Upper lobe of left lung (tissue), 6 donors: ENCODE data around the gene ANKRD13A. TPM values are rescaled to one million over a fixed set of nuclear protein-coding genes. Genes with fewer than 3 reads are reported as not detected.
"Not testable (repeated sequence)": the region's sequence is repeated elsewhere in the genome, so short reads cannot be mapped to it uniquely, and the experiment has no call there.

Experiments
- ATAC-seq, 2 donors: fragments of 200-7000 bp; cut with Tn5 transposase; one replicate each; pipeline ENCODE4 v1.9.1; 2022; ENCODE audit warnings: mild to moderate bottlenecking in 2 of 2, moderate library complexity in 2 of 2; ENCODE audit not compliant: low FRiP score in 2 of 2
- DNase-seq, 2 donors: peaks; one replicate each; pipeline ENCODE4 v3.0.0-alpha.2; 2019 to 2020
- H3K27ac ChIP-seq, 4 donors: fragments of 200-600 bp; sonication (generic); one replicate each; pipeline ENCODE4 v1.5.1; 2016 to 2019
- H3K27me3 ChIP-seq, 4 donors: fragments of 200-600 bp; sonication (generic); one replicate each; pipeline ENCODE4 v1.5.1; 2017 to 2019
- H3K36me3 ChIP-seq, 4 donors: fragments of 200-600 bp; sonication (generic); one replicate each; pipeline ENCODE4 v1.5.1; 2016 to 2019
- H3K4me1 ChIP-seq, 4 donors: fragments of 200-600 bp; sonication (generic); one replicate each; pipeline ENCODE4 v1.5.1; 2018 to 2019
- H3K4me3 ChIP-seq, 4 donors: fragments of 200-600 bp; sonication (generic); one replicate each; pipeline ENCODE4 v1.5.1; 2017 to 2019; ENCODE audit warnings: mild to moderate bottlenecking in 2 of 4, moderate library complexity in 1 of 4
- H3K9me3 ChIP-seq, 4 donors: fragments of 200-600 bp; sonication (generic); one replicate each; pipeline ENCODE4 v1.5.1; 2018 to 2019
- EP300 ChIP-seq, 4 donors: sonication (generic); formaldehyde crosslinking; IDR thresholded peaks; one replicate each; pipeline ENCODE4 v1.5.1; 2017; ENCODE audit warnings: antibody characterized with exemption in 4 of 4, control low read depth in 2 of 4
- POLR2A ChIP-seq, 4 donors: fragments of 450-650 bp; IDR thresholded peaks; one replicate each; pipeline ENCODE4 v1.5.1; 2016 to 2017; ENCODE audit warnings: antibody characterized with exemption in 4 of 4, mild to moderate bottlenecking in 2 of 4
- POLR2AphosphoS5 ChIP-seq, 2 donors: sonication (generic); formaldehyde crosslinking; IDR thresholded peaks; one replicate each; pipeline ENCODE4 v1.5.1; 2017; ENCODE audit warnings: antibody characterized with exemption in 2 of 2
- WGBS, 2 donors: methylation state at CpG; one replicate each; pipeline ENCODE4 v1.1.5; 2017 to 2018; 5-methylcytosine and 5-hydroxymethylcytosine counted together
- total RNA-seq, 6 donors: library from RNA; depleted of rRNA in 4 of 6; stranded (reverse); fragments of >200 nt in 4 of 6; gene quantifications; one replicate each; pipeline versions ENCODE4 v1.1.0 to v1.2.1, GENCODE V29; 2016 to 2021
- TF ChIP-seq, protein P1 (sequence below), 6 experiments: fragments of 450-650 bp in 4 of 6; fragments of 200-600 bp in 2 of 6; sonication (generic) in 2 of 6; IDR thresholded peaks; one replicate each; pipeline ENCODE4 v1.5.1; 2016 to 2019; ENCODE audit warnings: antibody characterized with exemption in 6 of 6
- donor health status: DM: no; HTN: no; CAD: no; lungs with moderate emphysema.
- donor health status: DM: no; HTN: yes; CAD: no; lungs with severe emphysema.

The ANKRD13A gene
- total RNA-seq, 6 donors from 2014 or later, result 58.9 to 166 (median 74.6) TPM

DNA sequence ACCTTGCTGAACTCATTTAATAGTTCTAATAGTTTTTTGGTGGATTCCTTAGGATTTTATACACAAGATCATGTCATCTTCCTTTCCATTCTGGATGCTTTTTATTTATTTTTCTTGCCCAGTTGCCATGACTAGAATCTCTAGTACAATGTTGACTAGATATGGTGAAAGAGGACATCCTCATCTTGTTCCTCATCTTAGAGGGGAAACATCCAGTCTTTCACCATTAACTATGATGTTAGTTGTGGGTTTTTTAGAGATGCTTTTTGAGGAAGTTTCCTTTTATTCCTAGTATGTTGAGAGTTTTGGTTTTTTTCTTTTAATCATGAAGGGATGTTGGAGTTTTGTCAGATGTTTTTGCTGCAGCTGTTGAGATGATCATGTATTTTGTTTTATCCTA lies 8.7 kb downstream of the ANKRD13A start:
- Histone ChIP-seq H3K4me3 (no peak overlapping the region), H3K4me1 (peaks cover 19 to 41% (median 35%) of the 10 kb centered on the region in 4 donors), H3K27me3 (no peaks in the 10 kb centered on the region), H3K27ac (peak overlapping the region in 1 of 4 donors; percentile 18), H3K36me3 (peaks cover 0 to 17% (median 0%) of the 10 kb centered on the region in 4 donors), H3K9me3 (no peaks in the 10 kb centered on the region)
- DNase-seq (no peak), ATAC-seq (peak in 1 of 2 donors; percentile 69)
- TF ChIP-seq EP300 (IDR thresholded peaks at IDR 0.05), result no peak
- no peak for TF ChIP-seq POLR2A (IDR thresholded peaks at IDR 0.05)
- TF ChIP-seq POLR2AphosphoS5 (IDR thresholded peaks at IDR 0.05), result peak in 1 of 2 donors; percentile 39

DNA sequence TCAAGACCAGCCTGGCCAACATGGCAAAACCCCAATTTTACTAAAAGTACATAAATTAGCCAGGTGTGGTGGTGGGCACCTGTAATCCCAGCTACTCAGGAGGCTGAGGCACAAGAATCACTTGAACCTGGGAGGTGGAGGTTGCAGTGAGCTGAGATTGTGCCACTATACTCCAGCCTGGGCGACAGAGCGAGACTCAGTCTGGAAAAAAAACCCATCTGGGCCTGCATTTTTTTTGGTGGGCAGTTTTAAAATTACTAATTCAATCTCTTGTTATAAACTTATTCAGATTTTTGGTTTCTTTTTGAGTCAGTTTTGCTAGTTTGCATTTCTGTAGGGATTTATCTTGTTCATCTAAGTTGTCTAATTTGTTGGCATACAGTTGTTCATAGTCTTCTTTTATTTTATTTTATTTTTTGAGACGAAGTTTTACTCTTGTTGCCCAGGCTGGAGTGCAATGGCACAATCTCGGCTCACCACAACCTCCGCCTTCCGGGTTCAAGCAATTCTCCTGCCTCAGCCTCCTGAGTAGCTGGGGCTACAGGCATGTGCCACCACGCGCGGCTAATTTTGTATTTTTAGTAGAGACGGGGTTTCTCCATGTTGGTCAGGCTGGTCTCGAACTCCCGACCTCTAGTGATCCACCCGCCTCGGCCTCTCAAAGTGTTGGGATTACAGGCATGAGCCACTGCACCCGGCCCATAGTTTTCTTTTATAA lies 9.6 kb downstream of the ANKRD13A start:
- WGBS, 2 donors, result 86 to 93% methylated on average over 15 of the region's 15 CpGs
- not testable (repeated sequence) for H3K9me3 ChIP-seq, ATAC-seq, DNase-seq, H3K27me3 ChIP-seq, H3K4me3 ChIP-seq
- peaks cover 7 to 20% (median 9%) of the 10 kb centered on the region in 4 donors for H3K36me3 ChIP-seq
- H3K4me1 ChIP-seq, result peaks cover 15 to 32% (median 28%) of the 10 kb centered on the region in 4 donors
- peak overlapping the region in 2 of 4 donors; percentile 27 to 37 for H3K27ac ChIP-seq

DNA sequence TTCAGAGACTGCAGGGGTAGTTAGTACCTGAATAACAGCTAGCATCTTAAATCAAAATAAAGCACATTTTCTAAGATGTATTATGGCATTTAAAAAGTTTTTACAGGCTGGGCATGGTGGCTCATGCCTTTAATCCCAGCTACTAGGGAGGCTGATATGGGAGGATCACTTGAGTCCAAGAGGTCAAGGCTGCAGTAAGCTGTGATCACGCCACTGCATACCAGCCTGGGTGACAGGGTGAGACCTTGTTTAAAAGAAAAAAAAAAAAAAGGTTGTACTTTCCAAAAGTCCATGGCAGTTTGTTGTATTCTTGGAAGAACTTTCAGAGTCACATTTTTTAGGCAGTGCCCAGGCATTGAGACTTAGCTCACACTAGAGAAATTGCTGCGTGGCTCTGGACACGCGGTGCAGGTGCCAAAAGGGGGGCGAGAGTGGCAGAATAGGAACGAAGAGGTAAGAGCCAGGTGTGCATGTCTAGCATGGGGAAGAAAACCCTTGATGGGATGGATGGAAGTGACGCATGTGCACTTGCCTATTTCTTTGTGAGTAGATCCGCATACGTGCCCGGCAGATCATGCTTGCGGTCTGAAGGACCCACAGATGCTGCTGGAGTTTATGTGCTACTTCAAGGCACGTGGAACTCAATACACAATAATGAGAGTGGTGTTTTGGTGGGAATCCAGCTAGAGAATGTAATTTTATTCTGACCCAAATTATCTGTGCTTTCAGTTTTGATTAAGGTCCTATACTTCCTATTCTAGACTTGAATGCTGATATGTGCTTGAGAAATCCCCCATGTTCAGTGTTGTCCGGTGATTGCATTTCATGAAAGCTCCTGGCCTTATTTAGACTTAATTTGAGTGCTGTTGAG lies 11.9 kb downstream of the ANKRD13A start:
- WGBS, 2 donors, result 84 to 88% methylated on average over 13 of the region's 13 CpGs
- peaks cover 7 to 41% (median 23%) of the 10 kb centered on the region in 4 donors for H3K36me3 ChIP-seq
- no peak overlapping the region for H3K4me3 ChIP-seq
- no peaks in the 10 kb centered on the region for H3K9me3 ChIP-seq
- ATAC-seq (no peak), DNase-seq (no peak)
- TF ChIP-seq EP300 (IDR thresholded peaks at IDR 0.05), result no peak
- no peak for TF ChIP-seq POLR2AphosphoS5 (IDR thresholded peaks at IDR 0.05)
- TF ChIP-seq POLR2A (IDR thresholded peaks at IDR 0.05), result no peak
- peaks cover 15 to 28% (median 25%) of the 10 kb centered on the region in 4 donors for H3K4me1 ChIP-seq
- peak overlapping the region in 2 of 4 donors; percentile 14 to 18 for H3K27ac ChIP-seq
- no peaks in the 10 kb centered on the region for H3K27me3 ChIP-seq

DNA sequence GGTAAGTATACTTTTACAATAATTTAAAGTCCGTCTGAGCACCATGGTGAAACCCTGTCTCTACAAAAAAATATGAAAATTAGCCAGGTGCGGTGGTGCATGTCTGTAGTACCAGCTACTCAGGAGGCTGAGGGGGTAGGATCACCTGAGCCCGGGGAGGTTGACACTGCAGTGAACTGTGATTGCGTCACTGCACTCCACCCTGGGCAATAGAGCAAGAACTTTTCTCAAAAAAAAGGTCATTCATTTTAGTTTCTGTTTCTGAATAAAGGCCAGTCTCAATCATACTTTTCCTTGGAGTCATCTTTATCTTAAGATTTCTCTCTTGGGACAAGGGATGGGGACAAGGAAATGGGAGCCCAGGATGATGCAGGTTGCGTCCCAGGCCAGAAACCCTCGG lies 12.9 kb downstream of the ANKRD13A start:
- H3K27me3 ChIP-seq, result no peaks in the 10 kb centered on the region
- H3K36me3 ChIP-seq, result peaks cover 7 to 52% (median 27%) of the 10 kb centered on the region in 4 donors
- peak overlapping the region in 3 of 4 donors; percentile 18 to 55 (median 20) for H3K27ac ChIP-seq
- H3K4me1 ChIP-seq, result peaks cover 15 to 28% (median 25%) of the 10 kb centered on the region in 4 donors
- no peak for TF ChIP-seq POLR2AphosphoS5 (IDR thresholded peaks at IDR 0.05)
- peak in 1 of 4 donors; percentile 31 for TF ChIP-seq EP300 (IDR thresholded peaks at IDR 0.05)
- TF ChIP-seq, protein P1, sequence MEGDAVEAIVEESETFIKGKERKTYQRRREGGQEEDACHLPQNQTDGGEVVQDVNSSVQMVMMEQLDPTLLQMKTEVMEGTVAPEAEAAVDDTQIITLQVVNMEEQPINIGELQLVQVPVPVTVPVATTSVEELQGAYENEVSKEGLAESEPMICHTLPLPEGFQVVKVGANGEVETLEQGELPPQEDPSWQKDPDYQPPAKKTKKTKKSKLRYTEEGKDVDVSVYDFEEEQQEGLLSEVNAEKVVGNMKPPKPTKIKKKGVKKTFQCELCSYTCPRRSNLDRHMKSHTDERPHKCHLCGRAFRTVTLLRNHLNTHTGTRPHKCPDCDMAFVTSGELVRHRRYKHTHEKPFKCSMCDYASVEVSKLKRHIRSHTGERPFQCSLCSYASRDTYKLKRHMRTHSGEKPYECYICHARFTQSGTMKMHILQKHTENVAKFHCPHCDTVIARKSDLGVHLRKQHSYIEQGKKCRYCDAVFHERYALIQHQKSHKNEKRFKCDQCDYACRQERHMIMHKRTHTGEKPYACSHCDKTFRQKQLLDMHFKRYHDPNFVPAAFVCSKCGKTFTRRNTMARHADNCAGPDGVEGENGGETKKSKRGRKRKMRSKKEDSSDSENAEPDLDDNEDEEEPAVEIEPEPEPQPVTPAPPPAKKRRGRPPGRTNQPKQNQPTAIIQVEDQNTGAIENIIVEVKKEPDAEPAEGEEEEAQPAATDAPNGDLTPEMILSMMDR (IDR thresholded peaks at IDR 0.05), result no peak
- no peak for TF ChIP-seq POLR2A (IDR thresholded peaks at IDR 0.05)
- H3K4me3 ChIP-seq, result no peak overlapping the region
- H3K9me3 ChIP-seq, result no peaks in the 10 kb centered on the region
- DNase-seq (peak in 1 of 2 donors; percentile 87), ATAC-seq (peak; percentile 44 to 75)
- WGBS, 2 donors, result 68 to 74% methylated on average over 6 of the region's 6 CpGs

DNA sequence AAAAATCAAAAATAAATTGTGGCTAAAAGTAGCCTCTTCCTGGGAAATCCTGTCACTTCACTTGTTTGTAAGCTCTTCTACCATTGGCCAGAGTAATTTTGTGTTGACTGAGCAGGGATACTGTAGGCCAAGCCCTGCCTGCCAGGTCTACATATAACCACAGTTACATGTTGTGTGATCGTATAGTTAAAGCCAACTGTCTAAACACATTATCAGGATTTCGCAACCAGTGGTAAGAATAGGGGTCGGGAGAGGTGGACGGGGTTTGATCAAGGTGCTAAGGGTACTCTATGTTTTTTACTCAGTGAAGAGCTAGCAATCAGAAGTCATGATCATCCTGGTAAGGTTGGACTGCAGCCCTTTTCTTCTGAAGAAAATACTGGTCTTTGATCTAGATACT lies 13.4 kb downstream of the ANKRD13A start:
- Histone ChIP-seq H3K36me3 (peaks cover 7 to 57% (median 30%) of the 10 kb centered on the region in 4 donors), H3K27me3 (no peaks in the 10 kb centered on the region), H3K27ac (peak overlapping the region in 2 of 4 donors; percentile 20 to 46), H3K9me3 (no peaks in the 10 kb centered on the region), H3K4me1 (peaks cover 15 to 28% (median 25%) of the 10 kb centered on the region in 4 donors), H3K4me3 (no peak overlapping the region)
- DNase-seq (no peak), ATAC-seq (no peak)
- TF ChIP-seq, protein P1 (IDR thresholded peaks at IDR 0.05), result no peak
- TF ChIP-seq EP300 (IDR thresholded peaks at IDR 0.05) (no peak), POLR2A (IDR thresholded peaks at IDR 0.05) (no peak), POLR2AphosphoS5 (IDR thresholded peaks at IDR 0.05) (no peak)
- 58 to 78% methylated on average over 4 of the region's 4 CpGs for WGBS, 2 donors

DNA sequence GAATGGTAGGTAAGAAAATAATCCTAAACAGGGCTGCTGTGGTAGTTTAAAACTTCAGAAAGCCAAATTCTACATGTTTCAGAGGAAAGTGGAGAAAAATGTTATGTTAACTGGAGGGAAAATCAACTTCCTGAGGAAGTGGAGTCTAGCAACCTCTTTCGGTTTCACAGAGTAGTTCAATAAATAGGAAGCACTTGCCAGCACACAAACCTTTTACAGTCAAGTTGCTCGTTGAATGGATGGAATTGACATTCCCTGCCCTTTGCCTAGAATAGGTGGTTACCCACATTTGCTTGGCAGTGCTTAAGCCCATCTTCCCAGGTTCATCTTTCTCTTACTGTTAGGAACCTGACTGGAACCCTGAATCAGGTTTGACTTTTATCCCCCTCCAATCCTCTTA lies 15.9 kb downstream of the ANKRD13A start:
- Histone ChIP-seq H3K27ac (peak overlapping the region in 3 of 4 donors; percentile 0 to 62 (median 49)), H3K4me1 (peaks cover 15 to 28% (median 23%) of the 10 kb centered on the region in 4 donors), H3K27me3 (no peaks in the 10 kb centered on the region), H3K9me3 (no peaks in the 10 kb centered on the region), H3K4me3 (no peak overlapping the region), H3K36me3 (peaks cover 20 to 82% (median 55%) of the 10 kb centered on the region in 4 donors)
- WGBS, 2 donors, result 27 to 36% methylated on average over 2 of the region's 2 CpGs
- no peak for TF ChIP-seq EP300 (IDR thresholded peaks at IDR 0.05)
- no peak for TF ChIP-seq POLR2AphosphoS5 (IDR thresholded peaks at IDR 0.05)
- no peak for TF ChIP-seq POLR2A (IDR thresholded peaks at IDR 0.05)
- TF ChIP-seq, protein P1 (IDR thresholded peaks at IDR 0.05), result peak in 1 of 6 experiments; percentile 10
- DNase-seq (no peak), ATAC-seq (no peak)
